ENCODE measurements around the gene PRDM2. TPM values are rescaled to one million over a fixed set of nuclear protein-coding genes. Genes with fewer than 3 reads are reported as not detected.

Gene PRDM2
- total and polyA plus RNA-seq, 12 donors, result 12.5 to 45.3 (median 30.2) TPM

DNA sequence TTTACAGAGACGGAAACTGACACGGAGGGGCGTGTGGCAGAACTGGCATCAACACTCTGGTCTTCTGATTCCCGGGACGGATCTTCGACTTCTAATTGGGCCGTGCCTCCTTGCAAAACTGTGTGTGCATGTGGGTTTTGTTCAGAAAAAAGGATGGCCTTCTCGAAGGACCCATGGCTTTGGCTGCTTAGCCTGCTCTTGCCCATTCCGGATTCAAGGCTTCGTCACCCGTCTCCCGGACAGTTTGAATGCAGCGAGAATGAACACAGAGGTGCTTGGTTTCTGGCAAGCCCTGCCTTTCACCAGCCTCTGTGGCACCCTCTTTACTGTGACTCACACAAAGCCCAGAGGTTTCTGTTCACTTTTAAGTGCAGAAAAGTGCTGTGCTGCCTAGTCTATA, 120.1 kb downstream of the PRDM2 start:
- WGBS, 4 donors, result 88 to 97% (median 93%) methylated on average over 13 of the region's 13 CpGs
- Histone ChIP-seq H3K27me3 (no peaks in the 10 kb centered on the region), H3K36me3 (replicated peaks in 1 of 2) (no peaks in the 10 kb centered on the region), H3K4me1 (replicated peaks in 1 of 2) (no peaks in the 10 kb centered on the region), H3K9me3 (replicated peaks in 1 of 3) (no peaks in the 10 kb centered on the region), H3K4me3 (no peak overlapping the region), H3K27ac (no peak overlapping the region)
- DNase-seq, result peak in 3 of 7 donors; percentile 7 to 21 (median 11)
- intact Hi-C loops (cut with DNase I), result loop anchor here in 1 of 2 donors (10.0 kb wide), 1 partner anchor 135 kb away; no protein-coding TSS in a partner anchor
- TF ChIP-seq POLR2A (IDR thresholded peaks at IDR 0.05), result no peak
- TF ChIP-seq, protein P1, sequence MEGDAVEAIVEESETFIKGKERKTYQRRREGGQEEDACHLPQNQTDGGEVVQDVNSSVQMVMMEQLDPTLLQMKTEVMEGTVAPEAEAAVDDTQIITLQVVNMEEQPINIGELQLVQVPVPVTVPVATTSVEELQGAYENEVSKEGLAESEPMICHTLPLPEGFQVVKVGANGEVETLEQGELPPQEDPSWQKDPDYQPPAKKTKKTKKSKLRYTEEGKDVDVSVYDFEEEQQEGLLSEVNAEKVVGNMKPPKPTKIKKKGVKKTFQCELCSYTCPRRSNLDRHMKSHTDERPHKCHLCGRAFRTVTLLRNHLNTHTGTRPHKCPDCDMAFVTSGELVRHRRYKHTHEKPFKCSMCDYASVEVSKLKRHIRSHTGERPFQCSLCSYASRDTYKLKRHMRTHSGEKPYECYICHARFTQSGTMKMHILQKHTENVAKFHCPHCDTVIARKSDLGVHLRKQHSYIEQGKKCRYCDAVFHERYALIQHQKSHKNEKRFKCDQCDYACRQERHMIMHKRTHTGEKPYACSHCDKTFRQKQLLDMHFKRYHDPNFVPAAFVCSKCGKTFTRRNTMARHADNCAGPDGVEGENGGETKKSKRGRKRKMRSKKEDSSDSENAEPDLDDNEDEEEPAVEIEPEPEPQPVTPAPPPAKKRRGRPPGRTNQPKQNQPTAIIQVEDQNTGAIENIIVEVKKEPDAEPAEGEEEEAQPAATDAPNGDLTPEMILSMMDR (IDR thresholded peaks at IDR 0.05), result no peak

DNA sequence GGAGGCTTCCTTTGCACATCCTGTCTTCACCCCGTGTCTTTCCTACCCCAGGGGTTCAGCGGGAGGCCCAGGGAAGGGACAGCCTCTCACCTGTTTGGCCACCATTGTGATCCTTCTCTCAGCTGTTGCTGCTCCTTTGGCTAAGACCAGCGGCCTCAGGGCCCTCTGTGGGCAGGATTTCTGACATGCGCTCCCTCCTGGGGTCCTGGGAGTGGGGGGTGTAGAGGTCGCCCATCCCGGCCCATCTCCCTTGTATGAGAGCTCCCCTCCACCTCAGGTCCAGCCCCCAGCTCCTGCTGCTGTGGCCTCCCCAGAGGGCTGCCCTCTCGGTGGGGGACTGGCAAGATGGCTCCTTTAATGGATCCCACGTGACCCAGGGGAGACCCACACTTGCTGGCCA, 120.5 kb downstream of the PRDM2 start:
- intact Hi-C loops (cut with DNase I), result loop anchor here in 1 of 2 donors (10.0 kb wide), 1 partner anchor 134 kb away; no protein-coding TSS in a partner anchor
- Histone ChIP-seq H3K4me3 (no peak overlapping the region), H3K9me3 (replicated peaks in 1 of 3) (no peaks in the 10 kb centered on the region), H3K27me3 (no peaks in the 10 kb centered on the region), H3K36me3 (replicated peaks in 1 of 2) (no peaks in the 10 kb centered on the region), H3K27ac (no peak overlapping the region), H3K4me1 (replicated peaks in 1 of 2) (no peaks in the 10 kb centered on the region)
- DNase-seq, result peak in 3 of 7 donors; percentile 4 to 13 (median 9)
- TF ChIP-seq, protein P1 (IDR thresholded peaks at IDR 0.05), result no peak
- TF ChIP-seq POLR2A (IDR thresholded peaks at IDR 0.05), result no peak
- WGBS, 4 donors, result 86 to 94% (median 91%) methylated on average over 6 to 8 of the region's 8 CpGs

GRCh38 chr1:13823126-13823880, 123.3 kb downstream of the PRDM2 start:
- Histone ChIP-seq H3K36me3 (replicated peaks in 1 of 2) (no peaks in the 10 kb centered on the region), H3K27me3 (no peaks in the 10 kb centered on the region), H3K4me1 (replicated peaks in 1 of 2) (no peaks in the 10 kb centered on the region), H3K27ac (no peak overlapping the region), H3K4me3 (no peak overlapping the region), H3K9me3 (replicated peaks in 1 of 3) (no peaks in the 10 kb centered on the region)
- intact Hi-C loops (cut with DNase I), result loop anchor here in 1 of 2 donors (10.0 kb wide), 1 partner anchor 131 kb away; no protein-coding TSS in a partner anchor
- no peak for TF ChIP-seq POLR2A (IDR thresholded peaks at IDR 0.05)
- TF ChIP-seq, protein P1 (IDR thresholded peaks at IDR 0.05), result no peak
- DNase-seq, result peak in 3 of 7 donors; percentile 10 to 45 (median 21)
- WGBS, 4 donors, result 88 to 95% (median 94%) methylated on average over 24 of the region's 24 CpGs

DNA sequence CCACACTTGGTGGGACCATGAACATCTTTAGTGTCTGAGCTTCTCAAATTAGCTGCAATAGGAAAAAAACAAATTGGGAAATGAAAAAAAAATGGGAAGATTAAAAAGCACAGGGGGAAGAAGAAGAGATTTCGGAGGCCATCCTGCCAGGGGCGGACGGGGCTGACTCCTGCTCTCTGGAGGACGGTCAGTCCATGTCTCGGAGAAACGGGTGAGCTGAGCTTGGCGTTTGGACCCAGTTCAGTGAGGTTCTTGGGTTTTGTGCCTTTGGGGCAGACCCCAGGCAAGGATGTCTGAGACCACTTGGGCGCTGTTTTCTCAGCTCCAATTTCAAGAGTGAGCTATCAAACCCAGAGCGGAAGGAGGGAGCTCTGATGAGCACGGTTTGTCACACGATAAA, 123.9 kb downstream of the PRDM2 start:
- 85 to 97% (median 90%) methylated on average over 10 to 11 of the region's 11 CpGs for WGBS, 4 donors
- TF ChIP-seq POLR2A (IDR thresholded peaks at IDR 0.05), result no peak
- TF ChIP-seq, protein P1 (IDR thresholded peaks at IDR 0.05), result no peak
- Histone ChIP-seq H3K36me3 (replicated peaks in 1 of 2) (no peaks in the 10 kb centered on the region), H3K9me3 (replicated peaks in 1 of 3) (no peaks in the 10 kb centered on the region), H3K4me3 (no peak overlapping the region), H3K27me3 (no peaks in the 10 kb centered on the region), H3K27ac (no peak overlapping the region), H3K4me1 (replicated peaks in 1 of 2) (no peaks in the 10 kb centered on the region)
- intact Hi-C loops (cut with DNase I), result loop anchor here in 1 of 2 donors (10.0 kb wide), 1 partner anchor 131 kb away; no protein-coding TSS in a partner anchor
- peak in 3 of 7 donors; percentile 7 to 28 (median 13) for DNase-seq
